GM19351 (cell line): ENCODE results near the gene ARSD.
"Not testable (repeated sequence)": the region's sequence is repeated elsewhere in the genome, so short reads cannot be mapped to it uniquely, and the experiment has no call there.

Experiments
- ATAC-seq: cut with Tn5 transposase; IDR thresholded peaks from one replicate; pipeline ENCODE4 v1.9.1; 2021; ENCODE audit warnings: mild to moderate bottlenecking, moderate library complexity; ENCODE audit not compliant: unreplicated experiment

The ARSD gene

DNA sequence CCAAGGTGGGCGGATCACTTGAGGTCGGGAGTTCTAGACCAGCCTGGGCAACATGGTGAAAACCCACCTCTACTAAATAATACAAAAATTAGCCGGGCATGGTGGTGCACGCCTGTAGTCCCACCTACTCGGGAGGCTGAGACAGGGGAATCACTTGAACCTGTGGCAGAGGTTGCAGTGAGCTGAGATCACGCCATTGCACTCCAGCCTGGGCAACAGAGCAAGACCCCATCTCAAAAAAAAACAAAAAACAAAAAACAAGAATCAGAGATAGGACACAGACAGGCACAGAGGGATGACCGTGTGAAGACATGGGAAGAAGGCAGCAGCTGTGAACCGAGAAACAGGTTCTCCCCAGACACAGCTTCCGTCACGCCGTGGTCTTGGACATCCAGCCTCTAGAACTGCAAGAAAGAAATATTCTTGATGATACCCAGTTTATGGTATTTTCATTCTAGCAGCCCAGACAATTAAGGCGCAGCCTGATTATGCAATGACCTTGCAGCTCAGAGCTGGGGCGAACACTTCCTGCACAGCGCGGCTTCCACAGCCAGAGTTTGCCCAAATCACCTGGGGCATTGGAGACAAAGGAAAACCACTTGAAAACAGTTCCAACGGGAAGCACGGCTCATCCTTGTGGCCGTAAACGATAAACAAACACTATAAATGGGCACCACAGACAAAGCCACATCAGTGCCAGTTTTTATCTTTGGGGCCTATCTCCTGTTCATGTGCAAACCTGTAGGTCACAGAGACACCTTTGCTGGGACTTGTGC is 4.2 kb upstream of the ARSD start:
- no peak for ATAC-seq

DNA sequence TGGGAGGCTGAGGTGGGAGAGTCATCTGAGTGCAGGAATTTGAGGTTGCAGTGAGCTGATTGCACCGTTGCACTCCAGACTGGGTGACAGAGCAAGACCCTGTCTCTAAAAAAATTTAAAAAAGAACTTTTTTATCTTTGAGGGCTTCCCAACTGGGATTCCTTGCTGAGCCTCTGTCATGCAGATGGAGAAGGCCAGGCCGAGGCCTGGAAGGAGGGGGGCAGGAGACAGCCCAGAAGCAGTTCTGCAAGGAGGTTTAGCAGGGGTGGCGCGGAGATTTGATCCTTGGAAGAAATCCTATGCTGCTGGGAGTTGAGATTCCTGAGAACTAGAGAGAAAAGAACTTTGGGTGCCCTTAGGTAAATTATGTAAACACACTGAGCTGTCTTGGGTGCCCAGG is 2.5 kb upstream of the ARSD start:
- ATAC-seq, result no peak

DNA sequence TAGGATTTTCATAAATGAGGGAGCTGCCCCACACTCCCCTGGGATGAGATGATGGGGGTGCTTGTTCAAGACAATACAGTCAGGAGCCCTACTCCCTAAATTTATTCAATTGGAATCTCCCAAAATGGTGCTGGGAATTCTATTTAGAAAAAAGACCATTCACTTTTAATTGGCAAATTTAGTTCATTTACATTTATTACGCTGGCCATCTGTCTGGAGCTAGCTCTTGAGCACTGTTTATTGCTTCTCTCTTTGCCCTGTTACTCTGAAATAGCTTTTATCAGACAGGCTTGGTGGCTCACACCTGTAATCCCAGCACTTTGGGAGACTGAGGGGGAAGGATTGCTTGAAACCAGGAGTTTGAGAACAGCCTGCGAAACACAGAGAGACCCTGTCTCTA is 2.0 kb upstream of the ARSD start:
- no peak for ATAC-seq

DNA sequence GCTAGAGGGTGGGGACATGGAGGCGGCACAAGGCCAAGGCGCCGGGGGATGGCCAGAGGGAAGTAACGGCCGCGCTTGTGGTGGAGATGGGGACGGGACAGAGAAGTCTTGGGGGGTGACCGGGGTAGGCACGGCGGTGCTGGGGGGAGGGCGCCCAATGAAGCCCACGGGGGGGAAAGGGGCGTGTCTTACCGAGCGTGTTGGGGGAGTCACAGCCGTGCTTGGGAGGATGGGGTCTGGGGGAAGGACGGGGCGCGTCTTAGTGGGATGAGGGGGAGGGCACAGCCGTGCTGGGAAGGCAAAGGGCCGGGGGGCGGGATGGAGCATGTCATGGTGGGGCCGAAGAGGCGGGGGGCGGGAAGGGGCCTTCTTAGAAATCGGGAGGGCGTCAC is 952 bp downstream of the ARSD start:
- ATAC-seq, result no peak

DNA sequence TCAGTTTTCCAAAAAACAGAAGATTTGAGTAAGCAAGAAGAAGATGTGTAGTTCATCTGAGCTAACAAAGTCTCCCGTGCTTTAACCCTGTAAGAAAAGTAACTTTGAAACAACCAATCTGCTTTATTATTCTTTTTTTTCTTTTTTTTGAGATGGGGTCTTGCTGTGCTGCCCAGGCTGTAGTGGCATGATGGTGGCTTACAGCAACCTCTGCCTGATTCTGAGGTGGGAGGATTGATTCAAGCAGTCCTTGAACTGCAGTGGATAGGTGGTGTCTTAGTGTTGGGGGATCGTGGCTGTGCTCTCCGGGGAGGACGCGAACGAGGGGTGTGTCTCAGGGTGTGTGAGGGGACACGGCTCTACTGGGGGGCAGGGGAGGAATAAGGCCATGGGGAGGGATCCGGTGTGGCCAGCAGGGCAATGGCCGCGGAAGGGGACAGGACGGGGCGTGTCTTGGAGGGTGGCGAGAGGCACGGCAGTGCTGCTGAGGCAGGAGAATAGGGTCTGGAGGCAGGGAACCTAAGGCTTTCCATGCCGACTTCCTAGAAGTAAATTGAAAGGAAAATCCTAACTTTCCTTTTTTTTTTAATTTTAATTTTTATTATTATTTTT is 2.4 kb downstream of the ARSD start:
- no peak for ATAC-seq

DNA sequence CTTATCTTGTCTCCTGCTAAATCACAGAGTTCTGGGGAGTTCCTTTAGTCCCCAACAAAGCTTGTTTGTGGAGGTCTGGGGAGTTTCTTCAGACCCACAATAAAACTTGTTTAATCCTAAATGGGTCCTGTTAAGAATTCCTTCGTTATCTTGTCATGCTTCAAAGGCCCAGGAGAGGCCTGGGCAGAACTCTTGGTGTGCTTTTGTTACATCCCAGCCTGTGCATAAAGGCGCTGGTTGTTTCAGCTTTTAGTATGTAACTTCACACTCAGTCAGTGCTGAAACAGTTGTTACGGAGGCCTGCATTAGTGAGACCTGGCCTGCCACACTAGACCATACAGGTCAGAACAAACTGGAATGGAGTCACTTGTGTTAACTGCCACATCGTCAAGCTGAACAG is 2.9 kb downstream of the ARSD start:
- not testable (repeated sequence) for ATAC-seq

DNA sequence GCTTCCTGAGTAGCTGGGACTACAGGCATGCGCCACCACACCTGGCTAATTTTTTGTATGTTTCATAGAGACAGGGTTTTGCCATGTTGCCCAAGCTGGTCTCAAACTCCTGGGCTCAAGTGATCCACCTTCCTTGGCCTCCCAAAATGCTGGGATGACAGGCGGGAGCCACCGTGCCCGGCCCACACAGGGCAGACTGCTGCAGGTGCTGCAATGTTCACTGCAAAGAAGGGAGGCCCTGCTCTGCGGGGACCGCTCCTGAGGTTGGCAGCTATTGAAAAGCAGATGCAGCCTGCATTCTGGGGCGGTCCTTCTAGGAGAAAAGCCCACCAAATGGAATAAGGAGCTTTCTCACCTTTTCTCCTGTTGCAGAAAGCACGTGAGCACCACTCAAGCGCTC is 5.0 kb downstream of the ARSD start:
- ATAC-seq, result no peak

DNA sequence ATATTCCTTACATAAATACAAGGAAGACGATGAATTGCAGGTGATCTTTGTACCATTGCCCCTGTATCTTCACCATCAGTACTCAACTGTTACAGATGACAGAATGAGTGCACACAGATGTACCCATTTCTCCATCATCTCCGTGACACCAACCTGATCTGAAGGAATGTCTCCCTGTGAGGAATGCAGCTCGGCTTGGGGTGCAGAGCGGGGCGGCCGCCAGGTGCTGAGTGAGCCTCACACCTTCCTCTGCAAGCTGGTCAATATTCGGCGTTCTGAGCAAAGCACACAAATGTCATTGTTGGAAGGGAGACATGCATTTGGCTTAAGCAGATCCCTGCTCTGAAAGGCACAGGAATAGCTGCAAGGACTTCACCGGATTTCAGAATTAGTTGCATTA is 7.4 kb downstream of the ARSD start:
- ATAC-seq, result no peak

DNA sequence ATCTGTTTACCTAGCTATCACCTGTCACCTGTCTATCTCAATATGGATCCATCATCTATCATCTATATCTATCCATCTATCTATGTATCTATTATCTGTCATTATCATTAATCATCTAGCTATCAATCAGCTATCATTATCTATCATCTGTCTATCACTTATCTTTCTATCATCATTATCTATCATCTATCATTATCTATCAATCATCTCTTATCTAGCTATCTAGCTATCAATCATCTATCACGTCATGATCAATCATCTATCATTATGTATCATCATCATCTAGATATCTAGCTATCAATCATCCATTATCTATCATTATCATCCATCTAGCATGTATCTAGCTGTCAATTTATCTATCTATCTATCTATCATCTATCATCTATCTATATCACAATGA is 7.9 kb downstream of the ARSD start:
- ATAC-seq, result no peak

DNA sequence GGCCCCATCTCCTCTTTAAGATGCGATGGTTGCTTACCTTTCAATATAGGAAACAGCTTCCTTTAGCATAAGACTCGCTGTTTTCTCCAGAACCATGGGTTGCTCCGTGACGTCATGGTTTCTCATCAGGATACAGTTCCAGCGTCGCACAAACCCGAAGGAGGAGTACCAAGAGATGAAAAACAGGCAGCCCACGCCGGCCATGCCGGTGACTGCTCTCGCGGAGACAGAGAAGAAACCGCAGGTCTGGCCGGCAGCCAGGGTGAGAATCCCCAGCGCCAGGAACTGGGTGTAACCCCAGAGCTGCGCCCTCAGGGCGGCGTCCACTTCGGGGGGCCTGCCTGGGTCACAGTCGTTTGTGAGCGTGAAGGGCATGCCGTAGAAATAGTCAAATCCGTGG is 11.4 kb downstream of the ARSD start:
- no peak for ATAC-seq

DNA sequence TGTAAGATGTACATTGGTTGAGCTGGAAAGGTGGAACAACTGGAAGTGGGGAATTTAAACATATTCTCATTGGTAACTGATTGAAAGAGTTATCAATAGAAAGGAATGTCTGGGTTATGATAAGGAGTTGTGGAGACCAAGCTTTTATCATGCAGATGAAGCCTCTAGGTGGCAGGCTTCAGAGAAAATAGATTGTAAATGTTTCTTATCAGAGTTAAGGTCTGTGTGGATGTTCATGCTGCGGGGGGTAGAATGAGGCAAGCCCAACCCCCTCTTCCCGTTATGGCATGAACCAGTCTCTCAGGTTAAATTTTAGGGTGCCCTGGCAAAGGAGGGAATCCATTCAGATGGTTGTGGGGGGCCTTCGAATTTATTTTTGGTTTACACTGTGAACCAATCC is 16.0 kb downstream of the ARSD start:
- no peak for ATAC-seq

DNA sequence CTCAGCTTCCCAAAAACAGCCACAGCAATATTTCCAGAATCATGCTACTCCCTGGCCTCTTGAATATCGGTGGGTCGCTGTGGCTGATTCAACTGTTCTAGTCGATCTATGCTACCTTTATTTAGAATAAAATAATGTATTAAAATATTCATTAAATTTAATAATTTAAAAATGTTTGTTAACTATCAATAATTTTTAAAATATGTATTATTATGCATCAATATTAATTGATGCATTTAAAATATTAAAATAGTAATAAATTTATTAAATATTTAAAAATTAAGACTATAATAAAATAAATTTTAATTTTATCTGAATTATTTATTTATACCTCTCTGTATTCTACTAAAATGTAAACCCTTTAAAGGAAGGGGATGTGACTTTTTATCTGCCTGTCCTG is 19.0 kb downstream of the ARSD start:
- no peak for ATAC-seq

DNA sequence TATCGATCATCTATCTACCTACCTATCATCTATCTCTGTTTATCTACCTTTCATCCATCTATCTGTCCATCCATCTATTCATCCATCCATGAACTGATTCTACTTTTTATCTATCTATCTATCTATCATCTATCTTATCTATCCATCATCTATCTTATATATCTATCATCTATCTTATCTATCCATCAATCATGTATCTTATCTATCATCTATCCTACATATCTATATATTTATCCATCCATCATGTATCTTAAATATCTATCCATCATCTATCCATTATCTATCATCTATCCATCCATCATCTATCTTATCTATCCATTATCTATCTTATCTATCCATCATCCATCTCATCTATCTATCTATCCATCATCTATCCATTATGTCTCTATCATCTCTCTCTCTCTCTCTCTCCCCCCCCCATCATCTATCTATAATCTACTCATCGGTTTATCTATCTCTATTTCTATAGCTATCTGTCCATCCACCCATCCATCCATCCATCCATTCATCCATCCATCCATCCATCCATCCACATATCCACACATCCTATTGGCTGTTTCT is 20.9 kb downstream of the ARSD start:
- ATAC-seq, result no peak

DNA sequence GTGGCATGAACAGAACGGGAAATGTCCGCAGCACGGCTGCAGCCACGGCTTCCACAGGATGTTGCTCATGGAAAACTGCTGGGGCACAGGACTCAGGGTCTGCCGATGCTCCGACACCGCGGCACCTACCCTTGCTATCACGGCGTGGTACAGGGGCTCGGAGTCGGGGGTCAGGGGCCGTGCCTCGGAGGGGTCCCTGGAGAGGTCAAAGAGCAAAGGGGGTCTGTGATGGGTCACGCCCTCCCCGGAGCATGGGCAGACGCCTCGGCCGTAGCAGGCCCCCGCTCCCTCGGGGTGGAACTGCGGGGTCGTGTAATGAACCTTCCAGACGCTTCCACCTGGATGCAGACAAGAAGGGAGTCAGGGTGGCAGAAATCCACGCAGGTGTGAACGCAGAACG is 21.8 kb downstream of the ARSD start:
- no peak for ATAC-seq

DNA sequence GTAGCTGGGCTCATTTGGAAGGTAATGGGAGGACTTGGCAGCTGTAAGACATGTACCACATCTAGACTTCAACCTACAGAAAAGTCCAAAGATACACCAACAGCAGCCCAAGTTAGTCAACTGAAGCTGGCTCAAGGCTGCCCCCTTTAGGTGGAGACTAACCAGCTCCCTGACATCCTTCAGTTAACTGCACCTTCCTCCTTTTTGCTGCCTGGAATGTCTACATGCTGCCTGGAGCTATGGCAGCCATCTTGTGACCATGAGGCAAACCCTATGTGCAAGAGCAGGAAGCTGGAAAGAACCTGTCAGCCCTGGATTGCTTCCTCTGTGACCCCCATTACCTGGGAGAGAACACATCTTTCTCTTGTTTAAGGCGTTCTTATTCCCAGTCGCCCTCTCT is 25.8 kb downstream of the ARSD start:
- no peak for ATAC-seq

DNA sequence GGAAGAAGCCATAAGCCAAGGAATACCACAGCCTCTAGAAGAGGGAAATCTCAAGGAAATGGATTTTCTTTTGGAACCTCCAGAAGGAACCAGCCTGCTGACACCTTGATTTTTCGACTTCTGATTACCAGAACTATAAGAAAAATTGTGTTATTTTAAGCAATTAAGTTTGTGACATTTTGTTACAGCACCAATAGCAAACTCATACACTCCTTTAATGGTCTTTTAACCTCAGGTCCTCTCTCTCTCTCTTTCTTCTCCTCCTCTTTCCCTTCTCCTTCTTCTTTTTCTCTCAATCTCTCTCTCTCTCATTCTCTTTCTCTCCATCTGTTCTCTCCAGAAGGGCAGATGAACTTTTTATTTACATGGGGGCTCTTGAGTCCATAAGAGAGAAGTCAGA is 26.3 kb downstream of the ARSD start:
- ATAC-seq, result no peak

DNA sequence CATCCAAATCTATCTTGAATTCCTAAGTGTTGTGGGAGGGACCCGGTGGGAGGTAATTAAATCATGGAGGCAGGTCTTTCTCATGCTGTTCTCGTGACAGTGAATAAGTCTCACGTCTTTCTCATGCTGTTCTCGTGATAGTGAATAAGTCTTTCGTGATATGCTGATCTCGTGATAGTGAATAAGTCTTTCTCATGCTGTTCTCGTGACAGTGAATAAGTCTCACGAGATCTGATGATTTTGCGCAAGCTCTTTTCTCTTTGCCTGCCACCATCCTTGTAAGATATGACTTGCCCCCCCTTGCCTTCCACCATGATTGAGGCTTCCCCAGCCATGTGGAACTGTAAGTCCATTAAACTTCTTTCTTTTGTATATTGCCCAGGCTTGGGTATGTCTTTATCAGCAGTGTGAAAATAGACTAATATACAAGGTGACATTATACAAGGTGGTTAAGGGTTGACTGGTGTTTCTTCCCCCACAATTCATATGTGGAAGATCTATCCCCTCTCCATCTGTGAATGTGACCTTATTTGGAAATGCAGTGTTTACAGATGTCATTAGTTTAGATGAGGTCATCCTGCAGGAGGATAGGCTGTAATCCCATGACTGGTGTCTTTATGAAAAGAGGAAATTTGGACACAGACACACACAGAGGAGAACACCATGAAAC is 27.6 kb downstream of the ARSD start:
- ATAC-seq, result no peak

DNA sequence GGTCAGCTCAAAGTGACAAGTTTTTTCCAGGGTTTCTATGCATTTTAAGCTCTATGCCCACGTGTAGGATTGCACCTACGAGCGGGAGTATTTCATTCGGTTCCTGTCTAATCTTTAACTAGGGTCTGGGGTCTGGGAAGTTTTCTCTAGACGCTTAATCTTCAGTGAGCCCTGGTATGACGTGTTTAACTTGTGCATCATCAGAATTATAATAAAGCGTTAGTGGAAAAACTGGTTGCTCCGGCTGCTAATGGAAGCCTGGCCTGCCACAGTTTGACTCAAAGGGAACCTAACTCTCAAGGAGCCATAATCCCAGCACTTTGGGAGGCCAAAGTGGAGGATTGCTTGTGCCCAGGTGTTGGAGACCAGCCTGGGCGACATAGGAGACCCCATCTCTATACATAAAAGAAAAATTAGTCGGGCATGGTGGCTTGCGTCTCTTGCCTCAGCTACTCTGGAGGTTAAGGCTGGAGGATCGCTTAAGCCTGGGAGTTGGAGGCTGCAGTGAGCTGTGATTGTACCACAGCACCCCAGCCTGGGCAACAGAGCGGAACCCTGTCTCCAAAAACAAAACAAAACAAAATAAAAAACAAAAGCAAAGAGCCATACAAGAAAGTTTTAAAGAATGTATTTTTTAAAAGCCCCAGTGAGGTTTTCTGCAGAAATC is 30.2 kb downstream of the ARSD start:
- ATAC-seq, result no peak

DNA sequence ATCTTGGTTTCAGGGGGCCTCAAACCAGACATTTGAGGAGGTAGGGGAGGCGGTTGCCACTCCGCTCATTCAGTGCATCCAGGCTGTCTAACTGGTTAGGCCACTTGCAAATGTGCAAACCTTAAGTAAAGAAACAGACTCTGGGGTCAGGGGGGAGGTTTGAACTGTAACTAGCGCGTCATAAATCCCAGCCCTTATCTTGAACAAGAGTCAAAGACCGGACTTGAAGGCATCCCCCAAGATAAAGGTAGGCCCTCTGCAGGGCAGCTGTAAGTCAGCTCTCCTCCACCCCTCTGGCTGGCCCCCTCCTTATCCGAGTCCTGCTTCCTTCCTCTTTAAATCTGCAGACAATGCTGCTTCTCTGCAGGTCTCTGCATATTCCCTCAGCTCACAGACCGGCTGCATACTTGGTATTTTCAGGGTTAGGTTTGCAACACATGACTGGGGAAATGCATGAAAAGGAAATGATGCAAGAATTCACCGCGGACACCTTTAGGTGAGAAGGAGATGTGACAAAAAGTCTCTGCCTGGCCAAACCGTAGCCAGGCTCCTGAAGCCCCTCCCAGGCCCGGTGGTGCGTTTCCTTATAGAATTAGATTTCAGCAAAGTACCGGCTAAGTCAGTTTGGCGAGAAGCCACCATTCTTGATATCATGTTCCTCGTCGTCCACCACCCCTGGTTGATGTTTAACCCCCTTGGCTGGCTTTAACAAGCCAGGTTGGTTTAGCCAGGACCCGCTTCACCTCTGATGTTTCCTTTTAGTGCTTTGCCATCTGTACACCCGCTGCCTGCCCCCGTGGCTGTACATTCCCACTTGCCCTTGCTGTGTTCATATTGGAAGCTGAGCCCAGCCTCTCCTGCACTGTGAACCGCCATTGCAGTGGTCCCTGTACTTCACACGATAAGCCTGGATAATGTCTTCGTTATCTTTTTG is 31.2 kb downstream of the ARSD start:
- peak; percentile 70 for ATAC-seq

DNA sequence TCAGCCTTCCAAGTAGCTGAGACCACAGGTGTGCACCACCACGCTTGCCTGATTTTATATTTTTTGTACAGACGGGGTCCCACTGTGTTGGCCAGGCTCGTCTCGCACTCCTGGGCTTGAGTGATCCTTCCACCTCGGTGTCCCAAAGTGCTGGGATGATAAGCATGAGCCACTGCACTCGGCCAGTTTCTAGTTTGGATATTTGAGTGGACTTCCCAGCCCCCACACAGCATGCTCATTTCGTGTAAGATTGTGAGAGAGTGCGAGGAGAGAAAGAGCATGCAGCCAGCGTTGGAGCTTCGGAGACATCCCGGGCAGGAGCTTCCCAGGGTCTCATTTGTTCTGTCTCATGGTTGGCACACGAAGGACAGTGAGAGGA is 31.8 kb downstream of the ARSD start:
- ATAC-seq, result no peak
